Myocyte (in vitro differentiated cells): ENCODE data around the gene TPSAB1. TPM values are rescaled to one million over a fixed set of nuclear protein-coding genes. Genes with fewer than 3 reads are reported as not detected.
A peak's percentile ranks its signal among the peaks of the same experiment; 100 is the strongest.

Source experiments
- DNase-seq: peaks from one replicate; pipeline ENCODE4 v3.0.0-alpha.2; 2012; ENCODE audit warnings: low read depth
- total RNA-seq: library from RNA; depleted of rRNA; stranded (reverse); fragments of >200 nt; gene quantifications from 2 replicates; pipeline ENCODE4 v1.2.3, GENCODE V29; 2014

The TPSAB1 gene
- total RNA-seq, 1 donor from 2014 or later, result not detected

GRCh38 chr16:1282324-1282973, 41.9 kb downstream of the TPSAB1 start:
- no peak for DNase-seq

DNA sequence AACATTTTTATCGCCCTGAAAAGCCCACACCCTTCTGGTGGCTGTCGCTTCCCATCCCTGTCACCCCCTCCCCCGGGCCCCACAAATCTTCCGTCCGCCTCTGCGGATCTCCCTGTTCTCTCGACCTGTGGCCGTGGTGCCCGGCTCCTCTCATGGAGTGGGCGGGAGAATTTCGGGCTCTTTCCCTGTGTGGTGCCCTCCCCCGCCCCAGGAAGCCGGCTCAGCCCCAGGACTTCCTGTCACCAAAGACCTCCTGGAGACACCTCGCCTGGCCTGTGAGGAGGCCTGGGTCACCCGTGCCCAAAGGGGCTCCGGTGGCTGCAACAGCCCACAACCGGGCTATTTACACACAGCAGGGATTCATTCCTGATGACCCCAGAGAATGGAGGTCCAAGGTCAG, 42.8 kb downstream of the TPSAB1 start:
- no peak for DNase-seq

- peak; percentile 64 for DNase-seq
Measured at GRCh38 chr16:1283996-1284616, 43.6 kb downstream of the TPSAB1 start.

DNA sequence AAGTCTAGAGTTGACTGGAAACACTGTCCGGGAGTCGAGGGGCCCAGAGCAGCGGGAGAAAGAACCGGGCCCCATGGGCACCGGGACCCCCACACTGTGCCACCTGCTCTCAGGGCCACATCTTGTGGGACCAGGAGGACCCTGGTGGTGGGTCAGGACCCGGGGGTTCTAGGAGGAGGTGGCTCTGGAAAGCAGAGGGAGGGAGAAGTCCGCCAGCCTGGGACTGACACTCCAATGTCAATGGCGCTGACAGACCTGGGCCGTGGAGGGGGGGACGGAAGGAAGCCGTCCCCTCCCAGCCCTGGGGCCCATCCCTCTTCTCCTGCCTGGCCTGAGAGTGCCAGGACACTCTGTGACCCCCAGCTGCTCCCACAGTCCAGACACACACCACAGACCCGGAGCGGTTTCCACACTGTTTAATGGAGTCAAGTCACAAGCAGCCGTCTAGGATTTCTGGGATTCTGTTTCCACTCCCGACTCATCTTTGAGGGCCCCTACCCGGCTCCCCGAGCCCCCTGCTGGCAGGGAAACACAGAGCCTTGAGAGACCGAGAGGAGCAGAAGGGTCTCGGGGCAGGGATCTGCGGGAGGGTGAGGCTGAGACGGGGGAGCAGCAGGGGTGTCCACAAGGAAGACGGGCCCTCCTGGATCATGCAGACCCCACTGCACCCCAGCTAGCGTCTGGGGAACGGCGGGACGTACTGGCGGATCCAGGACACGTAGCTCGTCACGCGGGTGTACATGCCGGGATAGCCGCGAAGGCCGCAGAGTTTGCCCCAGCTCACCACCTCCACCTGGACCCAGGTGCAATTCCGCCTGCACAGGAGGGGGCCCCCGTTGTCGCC, 45.4 kb downstream of the TPSAB1 start:
- no peak for DNase-seq

DNA sequence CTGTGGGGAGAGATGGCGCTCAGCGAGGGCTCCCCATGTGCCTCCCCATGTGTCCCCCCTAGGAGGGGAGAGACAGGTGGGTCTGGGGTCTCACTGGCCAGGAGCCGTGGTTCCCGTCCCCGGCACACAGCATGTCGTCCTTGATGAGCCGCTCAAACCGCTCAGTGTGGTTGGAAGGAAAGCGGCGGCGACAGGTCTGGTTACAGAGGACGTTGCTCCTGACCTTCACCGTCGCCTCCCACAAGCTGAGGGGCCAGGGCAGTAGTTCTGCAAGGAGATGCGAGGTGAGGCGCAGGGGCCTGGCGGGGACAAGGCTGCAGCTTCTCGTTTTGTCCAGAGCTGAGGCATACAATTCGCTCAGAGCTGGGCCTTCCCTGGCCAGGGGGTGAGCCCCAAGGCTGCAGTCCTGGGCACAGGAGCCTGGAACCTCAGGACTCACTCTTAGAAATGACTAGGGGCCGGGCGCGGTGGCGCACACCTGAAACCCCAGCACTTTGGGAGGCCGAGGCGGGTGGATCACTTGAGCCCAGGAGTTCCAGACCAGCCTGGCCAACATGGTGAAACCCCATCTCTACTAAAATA, 46.1 kb downstream of the TPSAB1 start:
- DNase-seq, result no peak

- DNase-seq, result no peak
Measured at GRCh38 chr16:1287982-1288670, 47.6 kb downstream of the TPSAB1 start.

DNA sequence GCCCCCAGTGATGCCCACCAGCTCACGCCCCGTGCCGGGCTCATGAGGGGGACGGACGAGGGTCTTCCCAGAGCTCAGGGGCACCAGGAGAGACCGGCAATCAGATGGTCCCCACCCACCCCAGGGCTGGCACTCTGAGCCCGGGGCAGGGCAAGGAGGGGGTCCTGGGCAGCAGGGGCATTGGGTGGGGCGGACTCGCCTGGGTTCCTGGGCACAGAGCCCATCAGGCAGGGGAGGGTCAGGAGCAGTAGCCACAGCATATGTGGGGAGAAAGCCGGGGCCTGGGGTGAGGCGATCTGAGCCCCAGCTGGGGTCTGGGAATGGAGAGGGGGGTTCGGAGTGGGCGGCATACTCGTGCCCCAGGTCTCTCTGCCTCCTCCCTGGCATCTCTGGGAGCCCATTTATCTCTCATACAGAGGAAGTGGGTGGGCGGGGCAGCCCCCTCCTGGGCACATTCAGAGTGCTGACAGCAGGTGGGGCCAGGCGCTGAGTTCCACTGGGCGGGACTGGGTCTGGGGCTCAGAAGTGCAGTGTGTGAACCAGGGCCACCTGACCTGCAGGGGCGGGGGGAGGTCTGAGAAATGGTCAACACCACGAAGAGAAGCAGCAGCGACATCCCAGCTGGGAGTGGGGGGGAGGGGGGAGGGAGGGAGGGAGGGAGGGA, 48.4 kb downstream of the TPSAB1 start:
- no peak for DNase-seq

DNA sequence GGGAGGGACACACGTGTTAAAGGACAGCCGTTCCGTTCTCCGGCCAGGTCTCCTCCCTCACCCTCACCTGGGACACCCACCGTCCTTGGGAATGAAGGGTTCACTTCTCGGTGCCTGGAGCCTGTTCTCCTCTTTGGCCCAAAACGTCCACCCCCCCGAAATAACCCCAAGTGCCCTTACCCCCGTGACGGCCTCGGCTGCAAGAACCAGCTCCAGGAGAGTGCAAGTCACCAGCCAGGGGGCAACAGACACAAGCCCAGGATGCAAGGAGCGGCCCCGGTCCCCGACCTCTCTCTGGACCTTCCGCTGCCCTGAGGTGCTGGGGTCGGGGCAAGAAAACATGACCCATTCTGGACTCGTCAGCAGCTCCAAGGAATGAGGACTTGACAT, 49.0 kb downstream of the TPSAB1 start:
- DNase-seq, result no peak

DNA sequence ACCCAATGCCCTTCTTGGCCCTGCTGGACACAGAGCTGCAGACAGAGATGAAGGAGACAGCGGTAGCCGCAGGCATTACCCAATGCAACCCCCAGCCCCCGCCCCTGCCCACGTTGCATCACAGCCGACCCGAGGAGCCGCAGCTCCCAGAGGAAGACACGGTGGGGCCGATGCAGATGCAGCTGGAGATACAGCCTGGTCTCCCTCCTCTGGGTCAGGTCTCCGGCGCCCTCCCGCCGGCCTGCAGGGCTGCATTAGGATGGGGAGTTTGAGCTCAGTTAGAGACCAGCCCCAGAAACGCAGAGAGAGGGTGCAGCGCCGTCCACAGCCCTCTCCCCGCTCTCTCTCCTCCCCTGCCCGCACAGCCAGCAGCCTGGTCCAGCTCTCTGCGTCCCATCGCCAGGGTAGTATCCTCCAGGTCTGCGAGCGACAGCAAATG, 49.6 kb downstream of the TPSAB1 start:
- DNase-seq, result no peak

DNA sequence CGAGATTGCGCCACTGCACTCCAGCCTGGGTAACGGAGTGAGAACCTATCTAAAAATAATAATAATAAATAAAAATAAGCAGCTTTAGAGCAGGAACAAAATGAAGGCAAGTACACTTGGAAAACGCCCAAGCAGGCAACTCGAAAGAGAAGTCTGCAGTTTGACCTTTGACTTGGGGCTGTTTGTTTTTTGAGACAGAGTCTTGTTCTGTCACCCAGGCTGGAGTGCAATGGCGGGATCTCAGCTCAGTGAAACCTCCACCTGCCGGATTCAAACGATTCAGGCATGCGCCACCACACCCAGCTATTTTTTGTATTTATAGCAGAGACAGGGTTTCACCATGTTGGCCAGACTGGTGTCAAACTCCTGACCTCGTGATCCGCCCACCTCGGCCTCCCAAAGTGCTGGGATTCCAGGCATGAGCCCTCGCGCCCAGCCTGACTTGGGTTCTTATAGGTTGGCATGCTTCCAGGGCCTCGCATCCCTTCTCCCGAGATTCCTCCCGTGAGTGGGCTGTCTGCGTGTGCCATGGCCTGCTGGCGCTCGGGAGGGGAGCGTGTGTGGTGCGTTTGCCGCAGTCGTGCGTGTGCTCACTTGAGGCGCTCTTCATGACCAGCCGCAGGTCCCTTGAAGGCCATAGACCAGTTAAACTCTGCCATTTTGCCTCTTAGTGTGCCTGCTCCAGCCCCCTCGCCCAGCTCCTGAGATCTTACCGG, 50.5 kb downstream of the TPSAB1 start:
- no peak for DNase-seq

GRCh38 chr16:1291576-1291974, 51.1 kb downstream of the TPSAB1 start:
- DNase-seq, result peak; percentile 81

Other genes with a start within 250 kb of the TPSAB1 start
- 0.29 and 1.6 TPM in 2 replicates for gene SSTR5, start 168.0 kb upstream of the TPSAB1 start, total RNA-seq
- not detected in 2 replicates for gene C1QTNF8, start 144.5 kb upstream of the TPSAB1 start, total RNA-seq
- gene CACNA1H, start 87.6 kb upstream of the TPSAB1 start, total RNA-seq, result 0.16 and 0.21 TPM in 2 replicates
- gene TPSG1, start 15.4 kb upstream of the TPSAB1 start, total RNA-seq, result not detected in 2 replicates
- not detected in 2 replicates for gene TPSB2, start 10.5 kb upstream of the TPSAB1 start, total RNA-seq
- not detected in 2 replicates for gene TPSD1, start 15.4 kb downstream of the TPSAB1 start, total RNA-seq
- gene UBE2I, start 68.9 kb downstream of the TPSAB1 start, total RNA-seq, result 48.5 and 57.2 TPM in 2 replicates
- 3.6 and 7.1 TPM in 2 replicates for gene BAIAP3, start 92.9 kb downstream of the TPSAB1 start, total RNA-seq
- gene TSR3, start 111.2 kb downstream of the TPSAB1 start, total RNA-seq, result 112 and 115 TPM in 2 replicates
- gene GNPTG, start 111.2 kb downstream of the TPSAB1 start, total RNA-seq, result 57.0 and 63.7 TPM in 2 replicates
- 9.8 and 18.9 TPM in 2 replicates for gene UNKL, start 174.0 kb downstream of the TPSAB1 start, total RNA-seq
- gene UQCC4, start 180.0 kb downstream of the TPSAB1 start, total RNA-seq, result 17.0 and 21.4 TPM in 2 replicates
- not detected in 2 replicates for gene PERCC1, start 190.4 kb downstream of the TPSAB1 start, total RNA-seq
- 0.19 and 0.21 TPM in 2 replicates for gene CCDC154, start 203.9 kb downstream of the TPSAB1 start, total RNA-seq
- 70.0 and 70.7 TPM in 2 replicates for gene CLCN7, start 234.3 kb downstream of the TPSAB1 start, total RNA-seq
- gene PTX4, start 248.2 kb downstream of the TPSAB1 start, total RNA-seq, result not detected in 2 replicates